HG03108 (cell line): ENCODE results near the gene PBLD.
"Not testable (repeated sequence)": the region's sequence is repeated elsewhere in the genome, so short reads cannot be mapped to it uniquely, and the experiment has no call there.

ENCODE experiments used
- ATAC-seq: cut with Tn5 transposase; IDR thresholded peaks from one replicate; pipeline ENCODE4 v1.9.1; 2021; ENCODE audit warnings: moderate library complexity; ENCODE audit not compliant: unreplicated experiment

PBLD gene

DNA sequence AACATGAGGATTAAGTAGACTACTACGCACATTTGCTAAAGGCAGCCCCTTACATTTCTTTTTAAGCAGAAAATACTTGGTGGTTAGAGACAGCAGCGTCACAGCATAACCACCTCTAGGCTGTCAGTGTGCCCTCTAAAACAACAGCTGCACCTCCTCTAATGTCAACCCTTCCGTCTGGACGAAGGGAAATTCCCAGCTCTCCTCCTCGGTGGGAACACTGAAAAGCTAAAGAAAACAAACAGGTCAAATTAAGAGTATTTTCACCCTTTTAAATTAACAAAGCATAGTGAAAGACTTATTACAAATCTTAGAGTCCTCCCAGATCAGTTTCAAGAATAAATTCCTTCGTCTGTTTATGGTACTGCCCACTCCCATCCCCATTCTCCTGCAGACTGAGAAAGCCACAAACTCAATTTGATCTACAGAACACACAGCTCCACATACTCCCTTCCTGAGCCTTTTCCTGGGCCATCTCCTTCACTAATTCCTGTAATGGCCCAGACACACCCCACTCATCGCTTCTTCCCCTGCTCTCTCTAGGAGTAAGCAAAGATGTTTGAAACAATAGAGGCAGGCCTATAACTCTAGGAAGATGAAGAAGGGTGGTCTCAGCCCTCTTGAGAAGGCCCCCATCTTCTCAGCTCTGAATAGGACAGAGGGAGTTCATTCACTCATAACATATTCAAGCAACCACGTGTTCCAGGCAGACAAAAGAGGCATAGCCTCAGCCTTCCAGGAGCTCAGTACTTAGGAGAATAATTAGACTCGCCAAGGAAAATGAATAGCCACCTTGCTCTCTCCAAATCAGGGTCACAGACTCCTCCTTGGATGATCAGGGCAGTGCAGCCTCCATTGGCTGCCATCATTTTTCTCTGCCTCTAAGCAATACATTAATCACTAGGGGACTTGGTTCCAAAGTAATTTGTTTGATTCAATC lies 48.4 kb downstream of the PBLD start:
- ATAC-seq = no peak

DNA sequence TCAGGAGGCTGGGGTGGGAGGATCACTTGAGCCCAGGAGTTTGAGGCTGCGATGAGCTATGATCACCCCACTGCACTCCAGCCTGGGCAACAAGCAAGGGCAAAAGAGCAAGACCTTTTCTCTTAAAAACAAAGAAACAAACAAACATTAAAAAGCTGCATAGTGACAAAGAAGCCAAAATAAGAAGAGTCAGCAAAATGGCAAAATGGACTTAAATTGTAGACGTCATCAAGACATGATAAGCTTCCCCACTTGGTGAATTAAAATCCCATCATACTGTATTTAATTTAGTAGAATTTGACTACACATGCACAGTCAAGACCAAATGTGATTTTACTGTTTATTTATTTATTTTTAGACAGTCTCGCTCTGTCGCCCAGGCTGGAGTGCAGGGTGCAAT lies 52.0 kb downstream of the PBLD start:
- no peak for ATAC-seq

- ATAC-seq = not testable (repeated sequence)
Measured at GRCh38 chr10:68278906-68279753, 53.6 kb downstream of the PBLD start.

DNA sequence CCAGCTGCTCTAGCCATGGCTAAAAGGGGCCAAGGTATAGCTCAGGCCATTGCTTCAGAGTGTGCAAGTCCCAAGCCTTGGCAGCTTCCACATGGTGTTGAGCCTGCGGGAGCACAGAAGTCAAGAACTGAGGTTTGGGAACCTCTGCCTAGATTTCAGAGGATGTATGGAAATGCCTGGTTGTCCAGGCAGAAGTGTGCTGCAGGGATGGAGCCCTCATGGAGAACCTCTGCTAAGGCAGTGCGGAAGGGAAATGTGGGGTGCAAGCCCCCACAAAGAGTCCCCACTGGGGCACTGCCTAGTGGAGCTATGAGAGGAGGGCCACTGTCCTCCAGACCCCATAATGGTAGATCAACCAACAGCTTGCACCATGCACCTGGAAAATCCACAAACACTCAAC lies 54.9 kb downstream of the PBLD start:
- not testable (repeated sequence) for ATAC-seq

- ATAC-seq = no peak
Measured at GRCh38 chr10:68276224-68276623, 56.5 kb downstream of the PBLD start.

DNA sequence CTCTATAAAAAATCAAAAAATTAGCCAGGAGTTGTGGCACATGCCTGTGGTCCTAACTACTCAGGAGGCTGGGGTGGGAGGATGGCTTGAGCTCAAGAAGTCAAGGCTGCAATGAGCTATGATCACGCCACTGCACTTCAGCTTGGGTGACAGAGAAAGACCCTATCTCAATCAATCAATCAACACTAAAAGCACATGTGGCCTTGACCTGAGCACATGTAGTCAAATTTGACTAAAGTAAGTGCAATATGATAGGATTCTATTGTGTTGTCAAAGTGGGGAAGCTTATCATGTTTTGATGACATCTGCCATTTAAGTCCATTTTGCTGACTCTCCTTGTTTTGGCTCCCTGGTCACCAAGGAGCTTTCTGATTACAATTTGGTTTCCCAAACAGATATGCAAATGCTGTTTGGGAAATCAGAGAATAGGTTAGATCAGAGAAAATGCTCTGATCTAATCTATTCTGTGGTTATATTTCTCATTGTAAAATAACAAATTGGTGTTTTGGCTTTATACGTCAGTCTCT lies 57.1 kb downstream of the PBLD start:
- no peak for ATAC-seq

GRCh38 chr10:68272833-68273232 lies 59.9 kb downstream of the PBLD start:
- no peak for ATAC-seq

- no peak for ATAC-seq
Measured at GRCh38 chr10:68271196-68271882, 61.4 kb downstream of the PBLD start.

- no peak for ATAC-seq
Measured at GRCh38 chr10:68269562-68270290, 63.0 kb downstream of the PBLD start.

- no peak for ATAC-seq
Measured at GRCh38 chr10:68261132-68261856, 71.4 kb downstream of the PBLD start.

DNA sequence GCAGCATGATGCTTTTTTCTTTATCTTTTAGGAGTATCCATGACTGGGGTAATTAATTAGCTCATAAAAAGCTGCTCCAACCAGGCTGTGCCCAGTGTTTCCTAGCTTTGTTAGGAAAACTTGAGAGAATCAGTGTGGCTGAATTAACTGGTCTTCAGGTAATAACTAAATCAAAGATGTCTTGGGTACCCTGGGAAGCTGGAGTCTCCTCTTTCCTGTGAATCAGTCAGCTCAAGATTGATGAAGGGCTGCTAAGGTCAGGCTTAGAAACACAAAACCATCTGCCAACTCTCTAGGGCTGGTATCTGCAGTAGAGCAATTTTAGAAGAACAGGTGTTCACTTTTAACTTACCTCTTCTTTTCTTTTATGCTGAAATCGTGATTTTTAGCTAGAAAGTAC lies 79.4 kb downstream of the PBLD start:
- ATAC-seq = no peak

DNA sequence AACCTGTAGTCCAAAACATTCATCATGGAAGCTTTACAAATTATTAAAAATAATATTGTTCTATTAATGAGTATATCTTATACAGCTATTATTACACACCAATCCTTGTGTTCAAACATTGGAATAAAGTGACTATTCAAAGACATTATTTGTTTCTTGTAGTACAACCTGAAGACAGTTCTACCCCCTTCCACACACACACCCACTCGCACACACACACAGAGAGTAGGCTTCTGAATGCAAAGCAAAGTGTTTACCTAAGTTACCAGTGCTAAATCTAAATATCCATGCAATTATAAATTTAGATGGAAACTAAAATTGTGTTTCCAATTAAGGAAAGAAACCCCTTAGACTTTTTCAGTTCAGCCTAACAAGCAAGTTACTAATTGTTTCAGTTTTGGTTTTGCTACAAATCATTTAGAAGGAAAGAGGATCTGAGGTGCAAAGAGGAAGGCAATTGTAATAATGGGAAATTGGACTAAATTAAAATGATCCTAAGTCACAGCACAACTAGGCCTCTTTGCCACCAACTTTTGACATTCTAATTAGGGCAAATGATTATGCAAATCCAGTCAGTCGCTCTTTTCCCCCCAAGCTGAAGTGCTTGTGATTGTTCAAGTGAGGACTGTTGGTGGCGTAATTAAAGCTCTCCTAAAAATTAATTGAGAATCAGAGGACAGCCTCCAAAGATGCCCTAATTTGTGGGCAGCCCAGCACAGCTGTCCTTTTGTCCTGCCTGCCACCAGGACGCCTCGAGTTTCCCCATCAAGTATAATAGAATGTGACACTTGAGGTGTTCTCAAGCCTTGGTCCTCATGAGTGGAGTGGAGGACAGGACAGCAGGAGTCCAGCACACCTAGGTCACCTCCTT lies 80.9 kb downstream of the PBLD start:
- no peak for ATAC-seq

- no peak for ATAC-seq
Measured at GRCh38 chr10:68251151-68251550, 81.6 kb downstream of the PBLD start.

- no peak for ATAC-seq
Measured at GRCh38 chr10:68249297-68249696, 83.4 kb downstream of the PBLD start.

DNA sequence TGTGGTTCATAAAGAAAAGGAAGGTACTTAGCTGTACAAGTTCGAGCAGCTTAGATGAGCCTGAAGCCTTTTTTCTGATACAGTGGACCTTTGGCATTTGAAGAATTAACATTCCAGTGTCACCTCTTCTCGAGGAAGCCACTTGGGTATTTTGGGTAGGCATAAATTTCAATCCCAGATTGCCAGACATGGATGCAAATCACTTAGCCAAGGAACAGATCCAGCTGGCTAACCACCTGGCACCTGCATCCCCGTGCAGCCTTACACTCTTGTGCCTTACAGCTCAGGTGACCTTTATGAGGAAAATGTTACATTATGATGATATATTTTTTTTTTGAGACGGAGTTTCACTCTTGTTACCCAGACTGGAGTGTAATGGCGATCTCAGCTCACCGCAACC lies 84.8 kb downstream of the PBLD start:
- ATAC-seq = no peak

DNA sequence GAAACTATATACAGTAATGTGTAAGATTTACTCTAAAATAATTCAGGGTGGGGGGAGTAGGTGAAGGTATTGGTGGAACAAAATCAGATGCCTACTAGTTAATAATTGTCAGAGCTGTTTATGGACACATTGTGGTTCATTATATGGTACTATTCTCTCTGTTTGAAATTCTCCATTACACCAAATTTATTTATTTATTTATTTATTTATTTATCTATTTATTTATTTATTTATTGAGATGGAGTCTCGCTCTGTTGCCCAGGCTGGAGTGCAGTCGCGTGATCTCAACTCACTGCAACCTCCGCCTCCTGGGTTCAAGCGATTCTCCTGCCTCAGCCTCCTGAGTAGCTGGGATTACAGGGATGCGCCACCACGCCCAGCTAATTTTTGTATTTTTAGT lies 86.3 kb downstream of the PBLD start:
- ATAC-seq = not testable (repeated sequence)

- ATAC-seq = no peak
Measured at GRCh38 chr10:68242051-68242450, 90.7 kb downstream of the PBLD start.

GRCh38 chr10:68239596-68240150 lies 93.1 kb downstream of the PBLD start:
- ATAC-seq = no peak
